Stomach (tissue), 9 donors: ENCODE measurements around the gene ARHGAP26. TPM values are rescaled to one million over a fixed set of nuclear protein-coding genes. Genes with fewer than 3 reads are reported as not detected.

Experiments
- DNase-seq, 2 donors: peaks; one replicate each; pipeline versions ENCODE4 v3.0.0 to v3.0.0-alpha.2; 2013 to 2019
- H3K27ac ChIP-seq, 5 donors: fragments of 200-600 bp in 4 of 5; sonication (generic) in 4 of 5; one replicate each; pipeline ENCODE4 v1.5.1; 2013 to 2019; ENCODE audit warnings: mild to moderate bottlenecking in 1 of 5, moderate library complexity in 1 of 5
- H3K27me3 ChIP-seq, 3 donors: fragments of 200-600 bp; sonication (generic); one replicate each; pipeline ENCODE4 v1.5.1; 2017 to 2019; ENCODE audit warnings: mixed run types in 1 of 3
- H3K36me3 ChIP-seq, 4 donors: fragments of 200-600 bp; sonication (generic); 1 replicate in 3 of 4; 2 replicates in 1 of 4; pipeline ENCODE4 v1.5.1; 2016 to 2019
- H3K4me1 ChIP-seq, 4 donors: fragments of 200-600 bp; sonication (generic); one replicate each; pipeline ENCODE4 v1.5.1; 2016 to 2019
- H3K4me3 ChIP-seq, 4 donors: fragments of 200-600 bp; sonication (generic) in 3 of 4; one replicate each; pipeline ENCODE4 v1.5.1; 2016 to 2019; ENCODE audit warnings: mild to moderate bottlenecking in 1 of 4
- H3K9me3 ChIP-seq, 4 donors: fragments of 200-600 bp; sonication (generic); one replicate each; pipeline ENCODE4 v1.5.1; 2016 to 2019
- EP300 ChIP-seq: sonication (generic); formaldehyde crosslinking; IDR thresholded peaks from one replicate; pipeline ENCODE4 v1.6.1; 2017; ENCODE audit warnings: antibody characterized with exemption
- POLR2A ChIP-seq, 4 donors: fragments of 450-650 bp; IDR thresholded peaks; one replicate each; pipeline ENCODE4 v1.6.1; 2016; ENCODE audit warnings: antibody characterized with exemption in 4 of 4, control low read depth in 2 of 4, mild to moderate bottlenecking in 1 of 4, moderate library complexity in 1 of 4
- POLR2AphosphoS5 ChIP-seq, 3 donors: sonication (generic); formaldehyde crosslinking; IDR thresholded peaks; one replicate each; pipeline ENCODE4 v1.6.1; 2016; ENCODE audit warnings: antibody characterized with exemption in 3 of 3
- WGBS, 5 donors: extraction: QIAGEN DNeasy Blood & Tissue Kit in 3 of 5; methylation state at CpG; one replicate each; pipeline versions ENCODE4 v1.1.5 to v1.1.7; 2013 to 2018; 5-methylcytosine and 5-hydroxymethylcytosine counted together
- intact Hi-C: fragments of 100-400 bp; cut with DNase I; formaldehyde crosslinking; loops from one replicate; pipeline ENCODE4 v1.15.1; 2023; ENCODE audit warnings: low total_unique reads
- polyA plus RNA-seq, 3 donors: library from polyadenylated mRNA; stranded (reverse); fragments of 200-250 nt; gene quantifications; one replicate each; pipeline ENCODE4 v1.2.3, GENCODE V29; 2013
- total RNA-seq, 5 donors: library from RNA; depleted of rRNA; stranded (reverse); fragments of >200 nt; gene quantifications; one replicate each; pipeline versions ENCODE4 v1.1.0 to v1.2.3, GENCODE V29; 2014 to 2016
- TF ChIP-seq, protein P1 (sequence below), 7 experiments: fragments of 450-650 bp in 4 of 7; fragments of 200-600 bp in 3 of 7; sonication (generic) in 3 of 7; IDR thresholded peaks; one replicate each; pipeline ENCODE4 v1.5.1; 2016 to 2019; ENCODE audit warnings: antibody characterized with exemption in 7 of 7, control low read depth in 2 of 7, mild to moderate bottlenecking in 1 of 7
- donor health status: healthy with polysubstance abuse.
- donor health status: Bipolar disorder and iron deficiency.
- donor health status: healthy.

Gene ARHGAP26
- total and polyA plus RNA-seq, 8 donors, result 4.0 to 115 (median 34.1) TPM

DNA sequence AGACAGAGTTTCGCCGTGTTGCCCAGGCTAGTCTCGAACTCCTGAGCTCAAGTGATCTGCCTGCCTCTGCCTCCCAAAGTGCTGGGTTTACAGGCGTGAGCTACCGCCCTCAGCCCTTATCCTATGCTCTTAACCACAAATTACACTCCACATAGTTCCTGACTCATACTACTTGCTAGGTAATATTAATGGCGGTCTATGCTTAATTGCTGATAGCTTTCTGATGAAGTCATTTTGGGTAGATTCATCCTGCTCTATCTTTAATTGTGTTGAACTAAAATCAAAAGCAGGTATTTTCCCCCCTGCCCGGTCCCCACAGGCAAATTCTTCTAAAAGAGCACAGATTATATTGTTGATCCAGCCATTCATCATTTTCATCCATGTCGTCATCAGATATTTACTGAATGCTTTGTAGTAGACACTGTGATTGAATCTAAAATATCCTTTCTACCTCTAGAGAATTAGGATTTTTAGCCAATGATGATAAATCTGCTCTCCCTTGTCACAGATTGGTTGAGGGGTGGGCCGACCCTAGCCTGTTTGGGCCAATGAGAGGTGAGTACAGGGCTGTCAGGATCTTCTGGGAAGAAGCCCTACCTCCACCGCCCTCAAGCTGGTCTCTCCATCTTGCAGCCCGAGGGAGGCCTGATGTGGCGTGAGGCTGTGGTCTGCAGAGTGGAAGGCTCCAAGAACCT, 488.5 kb downstream of the ARHGAP26 start:
- Histone ChIP-seq H3K27me3 (no peaks in the 10 kb centered on the region), H3K27ac (no peak overlapping the region), H3K4me3 (no peak overlapping the region), H3K4me1 (no peaks in the 10 kb centered on the region), H3K9me3 (no peaks in the 10 kb centered on the region), H3K36me3 (no peaks in the 10 kb centered on the region)
- no peak for DNase-seq
- intact Hi-C loops, result no loop called here
- TF ChIP-seq POLR2AphosphoS5 (IDR thresholded peaks at IDR 0.05), result no peak
- TF ChIP-seq POLR2A (IDR thresholded peaks at IDR 0.05), result no peak
- TF ChIP-seq, protein P1, sequence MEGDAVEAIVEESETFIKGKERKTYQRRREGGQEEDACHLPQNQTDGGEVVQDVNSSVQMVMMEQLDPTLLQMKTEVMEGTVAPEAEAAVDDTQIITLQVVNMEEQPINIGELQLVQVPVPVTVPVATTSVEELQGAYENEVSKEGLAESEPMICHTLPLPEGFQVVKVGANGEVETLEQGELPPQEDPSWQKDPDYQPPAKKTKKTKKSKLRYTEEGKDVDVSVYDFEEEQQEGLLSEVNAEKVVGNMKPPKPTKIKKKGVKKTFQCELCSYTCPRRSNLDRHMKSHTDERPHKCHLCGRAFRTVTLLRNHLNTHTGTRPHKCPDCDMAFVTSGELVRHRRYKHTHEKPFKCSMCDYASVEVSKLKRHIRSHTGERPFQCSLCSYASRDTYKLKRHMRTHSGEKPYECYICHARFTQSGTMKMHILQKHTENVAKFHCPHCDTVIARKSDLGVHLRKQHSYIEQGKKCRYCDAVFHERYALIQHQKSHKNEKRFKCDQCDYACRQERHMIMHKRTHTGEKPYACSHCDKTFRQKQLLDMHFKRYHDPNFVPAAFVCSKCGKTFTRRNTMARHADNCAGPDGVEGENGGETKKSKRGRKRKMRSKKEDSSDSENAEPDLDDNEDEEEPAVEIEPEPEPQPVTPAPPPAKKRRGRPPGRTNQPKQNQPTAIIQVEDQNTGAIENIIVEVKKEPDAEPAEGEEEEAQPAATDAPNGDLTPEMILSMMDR (IDR thresholded peaks at IDR 0.05), result no peak
- TF ChIP-seq EP300, result no peak
- WGBS, 5 donors, result 93 to 95% (median 94%) methylated on average over 12 of the region's 12 CpGs

DNA sequence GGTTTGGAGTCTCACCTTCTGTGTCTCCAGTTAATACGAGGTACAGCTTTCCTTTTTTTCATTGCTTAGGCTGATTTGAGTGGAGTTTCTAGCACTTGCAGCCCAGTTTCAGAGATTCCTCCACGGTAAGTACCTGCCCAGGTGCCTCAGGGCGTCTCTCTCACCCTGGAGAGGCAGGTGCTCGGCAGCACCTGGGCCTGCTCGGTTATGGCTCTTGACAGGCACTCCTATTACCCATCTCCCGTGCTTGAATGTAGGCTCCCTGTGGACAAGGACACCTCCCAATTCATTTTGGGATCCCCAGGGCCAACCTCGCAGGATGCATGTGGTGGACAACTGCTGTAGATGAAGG, 489.1 kb downstream of the ARHGAP26 start:
- intact Hi-C loops, result no loop called here
- no peaks in the 10 kb centered on the region for H3K9me3 ChIP-seq
- no peak overlapping the region for H3K4me3 ChIP-seq
- TF ChIP-seq POLR2AphosphoS5 (IDR thresholded peaks at IDR 0.05) (no peak), POLR2A (IDR thresholded peaks at IDR 0.05) (no peak), EP300 (no peak)
- TF ChIP-seq, protein P1 (IDR thresholded peaks at IDR 0.05), result no peak
- no peak overlapping the region for H3K27ac ChIP-seq
- WGBS, 5 donors, result 90 to 97% (median 93%) methylated on average over 7 of the region's 7 CpGs
- no peaks in the 10 kb centered on the region for H3K4me1 ChIP-seq
- no peak for DNase-seq
- H3K27me3 ChIP-seq, result no peaks in the 10 kb centered on the region
- H3K36me3 ChIP-seq, result no peaks in the 10 kb centered on the region

GRCh38 chr5:143261748-143262392, 491.7 kb downstream of the ARHGAP26 start:
- DNase-seq, result no peak
- intact Hi-C loops, result no loop called here
- Histone ChIP-seq H3K4me1 (no peaks in the 10 kb centered on the region), H3K4me3 (no peak overlapping the region), H3K9me3 (no peaks in the 10 kb centered on the region), H3K27ac (no peak overlapping the region), H3K27me3 (no peaks in the 10 kb centered on the region), H3K36me3 (no peaks in the 10 kb centered on the region)
- WGBS, 5 donors, result 83 to 89% (median 85%) methylated on average over 7 of the region's 7 CpGs
- TF ChIP-seq POLR2AphosphoS5 (IDR thresholded peaks at IDR 0.05) (no peak), EP300 (no peak), POLR2A (IDR thresholded peaks at IDR 0.05) (no peak)
- TF ChIP-seq, protein P1 (IDR thresholded peaks at IDR 0.05), result no peak

DNA sequence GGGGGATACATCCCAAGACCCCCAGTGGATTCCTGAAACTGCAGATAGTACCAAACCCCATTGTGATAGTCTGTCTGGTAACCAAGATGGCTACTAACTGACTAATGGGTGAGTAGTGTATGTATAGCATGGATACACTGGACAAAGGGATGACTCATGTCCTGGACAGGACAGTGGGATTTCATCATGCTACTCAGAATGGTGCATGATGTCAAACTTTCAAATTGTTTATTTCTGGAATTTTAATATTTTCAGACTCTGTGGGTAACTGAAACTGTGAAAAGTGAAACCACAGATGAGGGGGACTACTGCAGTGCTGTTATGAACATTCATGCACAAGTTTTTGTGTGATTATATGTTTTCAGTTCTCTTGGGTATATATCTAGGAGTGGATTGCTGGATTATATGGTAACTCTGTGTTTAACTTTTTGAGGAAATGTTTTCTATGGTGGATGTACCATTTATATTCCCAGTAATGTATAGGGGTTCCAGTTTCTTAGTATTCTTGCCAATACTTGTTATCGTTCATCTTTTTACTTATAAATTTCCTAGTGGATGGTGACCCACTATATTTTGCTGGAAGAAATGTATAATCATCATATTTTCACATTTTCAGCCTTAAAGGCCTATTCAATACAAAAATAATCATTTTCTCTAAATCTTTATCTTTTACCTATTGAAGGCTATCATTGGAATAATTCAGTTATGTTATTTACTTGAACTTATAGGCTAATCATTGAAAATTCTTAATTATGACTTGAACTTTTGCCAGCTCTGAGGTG, 492.4 kb downstream of the ARHGAP26 start:
- no peak for DNase-seq
- WGBS, 5 donors, result 86 to 100% (median 94%) methylated on average over 1 of the region's 1 CpG
- Histone ChIP-seq H3K4me1 (no peaks in the 10 kb centered on the region), H3K9me3 (peaks cover 0 to 2% (median 0%) of the 10 kb centered on the region in 4 donors), H3K27ac (no peak overlapping the region), H3K27me3 (no peaks in the 10 kb centered on the region), H3K36me3 (no peaks in the 10 kb centered on the region), H3K4me3 (no peak overlapping the region)
- TF ChIP-seq EP300, result no peak
- no peak for TF ChIP-seq POLR2A (IDR thresholded peaks at IDR 0.05)
- no peak for TF ChIP-seq POLR2AphosphoS5 (IDR thresholded peaks at IDR 0.05)
- TF ChIP-seq, protein P1 (IDR thresholded peaks at IDR 0.05), result no peak
- intact Hi-C loops, result no loop called here
